Subcutaneous abdominal adipose tissue (tissue), 5 donors: ENCODE results near the gene TENT4B.
"Not testable (repeated sequence)": the region's sequence is repeated elsewhere in the genome, so short reads cannot be mapped to it uniquely, and the experiment has no call there.

Experiments used
- H3K27ac ChIP-seq: one replicate; pipeline ENCODE4 v1.7.0; 2013; ENCODE audit warnings: low read depth, mild to moderate bottlenecking, inconsistent platforms, low read length, moderate library complexity
- H3K27me3 ChIP-seq, 5 donors: one replicate each; pipeline ENCODE4 v1.7.0; 2013; ENCODE audit warnings: low read length in 5 of 5, inconsistent platforms in 1 of 5; ENCODE audit not compliant: control insufficient read depth in 5 of 5, insufficient read depth in 4 of 5
- H3K36me3 ChIP-seq, 5 donors: one replicate each; pipeline ENCODE4 v1.7.0; 2013; ENCODE audit warnings: low read length in 5 of 5; ENCODE audit not compliant: control insufficient read depth in 5 of 5, insufficient read depth in 5 of 5
- H3K4me1 ChIP-seq, 5 donors: one replicate each; pipeline ENCODE4 v1.7.0; 2013; ENCODE audit warnings: low read length in 5 of 5, mild to moderate bottlenecking in 3 of 5, moderate library complexity in 1 of 5; ENCODE audit not compliant: control insufficient read depth in 5 of 5, insufficient read depth in 5 of 5
- H3K4me3 ChIP-seq, 5 donors: one replicate each; pipeline ENCODE4 v1.7.0; 2013; ENCODE audit warnings: low read length in 5 of 5, low read depth in 1 of 5
- H3K9ac ChIP-seq, 5 donors: one replicate each; pipeline ENCODE4 v1.7.0; 2013; ENCODE audit warnings: low read length in 5 of 5, mild to moderate bottlenecking in 4 of 5, moderate library complexity in 3 of 5
- H3K9me3 ChIP-seq, 5 donors: one replicate each; pipeline ENCODE4 v1.7.0; 2013; ENCODE audit warnings: low read length in 5 of 5; ENCODE audit not compliant: control insufficient read depth in 5 of 5
- donor health status: healthy.
- donor health status: healthy.
- donor health status: healthy.
- donor health status: healthy.
- donor health status: healthy.

Gene TENT4B

GRCh38 chr16:50152807-50153595 is at the start of gene TENT4B:
Gene TENT4B, plus strand, starts transcription at chr16:50153306. Its CDS starts 316 bp downstream, at chr16:50153622.
- no peaks in the 10 kb centered on the region for H3K27me3 ChIP-seq
- peak within 1 kb of the TSS; percentile 32 to 94 (median 88) for H3K9ac ChIP-seq
- no peaks in the 10 kb centered on the region for H3K9me3 ChIP-seq
- no peaks in the 10 kb centered on the region for H3K36me3 ChIP-seq
- peak within 1 kb of the TSS; percentile 74 for H3K27ac ChIP-seq
- peaks cover 1 to 37% (median 31%) of the 10 kb centered on the region in 5 donors for H3K4me1 ChIP-seq
- H3K4me3 ChIP-seq, result peak within 1 kb of the TSS; percentile 86 to 91 (median 88)

- peaks cover 44 to 76% (median 60%) of the 10 kb centered on the region in 5 donors for H3K36me3 ChIP-seq
- no peak overlapping the region for H3K27ac ChIP-seq
- no peaks in the 10 kb centered on the region for H3K9me3 ChIP-seq
- H3K27me3 ChIP-seq, result no peaks in the 10 kb centered on the region
- H3K4me1 ChIP-seq, result no peaks in the 10 kb centered on the region
- no peak overlapping the region for H3K4me3 ChIP-seq
- H3K9ac ChIP-seq, result no peak overlapping the region
Observed at GRCh38 chr16:50103764-50104163, 49.3 kb upstream of the TENT4B start.

DNA sequence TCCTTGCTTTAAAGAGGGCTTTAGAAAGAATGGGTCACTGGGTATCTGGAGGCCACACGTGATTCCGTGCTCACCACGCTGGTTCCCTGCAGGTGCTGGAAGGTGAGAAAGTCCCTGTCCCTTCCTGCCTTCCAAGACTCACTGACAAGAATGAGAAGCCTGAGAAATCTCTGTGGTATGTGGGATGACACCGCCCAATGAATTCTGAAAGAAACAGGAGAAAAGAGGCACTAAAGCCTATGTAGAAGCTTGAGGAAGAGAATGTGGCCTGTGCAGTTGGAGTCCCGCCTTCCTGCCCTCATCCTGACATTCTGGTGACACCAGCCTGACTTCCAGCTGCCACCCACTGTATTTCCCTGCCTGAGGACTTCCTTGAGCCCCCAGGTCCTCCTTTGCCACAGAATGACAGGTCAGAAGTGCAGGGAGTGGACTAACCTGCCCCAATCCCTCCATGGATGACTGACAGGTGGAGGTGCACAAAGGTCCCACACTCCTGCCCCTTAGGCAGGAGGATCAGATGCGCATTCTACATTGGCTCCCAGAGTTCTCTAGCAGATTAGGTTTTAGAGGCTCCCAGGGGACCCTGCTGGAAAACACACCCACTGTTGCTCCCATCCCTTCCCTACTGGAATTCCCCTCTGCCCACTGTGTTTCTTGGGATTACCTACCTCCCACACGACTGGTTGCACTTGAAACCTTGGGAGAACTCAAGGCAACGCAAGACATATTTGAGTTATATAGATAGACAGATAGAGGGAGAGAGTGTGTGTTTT is 38.6 kb upstream of the TENT4B start:
- H3K9ac ChIP-seq, result no peak overlapping the region
- H3K36me3 ChIP-seq, result no peaks in the 10 kb centered on the region
- H3K4me3 ChIP-seq, result no peak overlapping the region
- H3K4me1 ChIP-seq, result no peaks in the 10 kb centered on the region
- H3K27ac ChIP-seq, result no peak overlapping the region
- no peaks in the 10 kb centered on the region for H3K9me3 ChIP-seq
- H3K27me3 ChIP-seq, result no peaks in the 10 kb centered on the region

DNA sequence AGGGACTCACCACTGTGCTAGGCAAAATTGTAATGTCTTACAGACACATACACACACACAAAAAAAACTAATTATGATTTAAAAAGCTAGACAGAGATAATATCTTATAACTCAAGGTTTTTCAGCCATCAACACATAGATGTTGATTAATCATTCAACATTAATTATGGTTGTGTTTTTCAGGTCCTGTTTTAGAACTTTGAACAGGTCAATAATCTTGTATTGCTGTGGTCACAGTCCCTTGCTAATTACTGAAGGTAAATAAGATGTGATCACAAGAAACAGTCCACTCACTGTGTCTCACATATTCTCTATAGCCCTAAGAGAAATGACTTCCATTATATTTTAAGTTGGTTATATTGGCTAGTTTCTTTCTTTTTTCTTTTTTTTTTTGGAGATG is 32.4 kb upstream of the TENT4B start:
- Histone ChIP-seq H3K4me1 (no peaks in the 10 kb centered on the region), H3K27me3 (no peaks in the 10 kb centered on the region), H3K27ac (no peak overlapping the region), H3K36me3 (no peaks in the 10 kb centered on the region), H3K9me3 (peaks cover 0 to 2% (median 0%) of the 10 kb centered on the region in 5 donors), H3K9ac (no peak overlapping the region), H3K4me3 (no peak overlapping the region)

DNA sequence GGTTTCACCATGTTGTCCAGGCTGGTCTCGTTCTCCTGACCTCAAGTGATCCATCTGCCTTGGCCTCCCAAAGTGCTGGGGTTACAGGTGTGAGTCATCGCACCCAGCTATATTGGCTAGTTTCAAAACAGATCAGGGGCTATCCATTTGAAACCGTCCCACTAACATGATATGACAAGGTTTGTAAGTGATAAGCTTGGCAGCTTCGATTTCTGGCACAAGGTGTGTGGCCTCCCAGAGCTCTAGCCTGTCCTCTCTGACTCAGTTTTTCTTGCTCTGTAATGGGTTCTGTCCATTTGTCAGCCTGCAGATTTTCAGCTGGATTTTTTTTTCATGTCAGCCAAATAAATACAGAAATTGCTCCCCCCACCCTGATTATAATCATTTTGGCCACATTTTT is 31.8 kb upstream of the TENT4B start:
- peaks cover 0 to 2% (median 0%) of the 10 kb centered on the region in 5 donors for H3K9me3 ChIP-seq
- H3K4me3 ChIP-seq, result no peak overlapping the region
- no peaks in the 10 kb centered on the region for H3K36me3 ChIP-seq
- no peak overlapping the region for H3K27ac ChIP-seq
- H3K4me1 ChIP-seq, result no peaks in the 10 kb centered on the region
- no peaks in the 10 kb centered on the region for H3K27me3 ChIP-seq
- H3K9ac ChIP-seq, result no peak overlapping the region

GRCh38 chr16:50121721-50122445 is 31.2 kb upstream of the TENT4B start:
- no peak overlapping the region for H3K27ac ChIP-seq
- H3K9ac ChIP-seq, result no peak overlapping the region
- no peaks in the 10 kb centered on the region for H3K36me3 ChIP-seq
- no peaks in the 10 kb centered on the region for H3K27me3 ChIP-seq
- H3K4me1 ChIP-seq, result no peaks in the 10 kb centered on the region
- H3K9me3 ChIP-seq, result peaks cover 0 to 2% (median 0%) of the 10 kb centered on the region in 5 donors
- H3K4me3 ChIP-seq, result no peak overlapping the region

DNA sequence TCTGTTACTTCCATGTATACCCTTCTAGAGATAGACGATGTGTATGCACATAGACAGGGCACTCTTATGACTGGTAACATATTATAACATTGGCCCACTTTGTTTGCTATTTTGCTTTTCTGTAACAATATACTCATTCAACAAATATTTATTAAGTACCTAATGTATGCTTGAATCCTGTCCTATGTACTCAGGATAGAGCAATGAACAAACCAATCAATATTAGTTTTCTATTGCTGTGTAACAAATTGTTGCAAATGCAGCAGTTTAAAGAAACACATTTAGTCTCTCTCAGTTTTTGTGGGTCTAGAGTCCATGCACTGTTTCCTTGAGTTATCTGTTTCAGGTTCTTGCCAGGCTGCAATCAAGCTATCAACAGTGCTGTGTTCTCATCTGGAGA is 29.7 kb upstream of the TENT4B start:
- no peaks in the 10 kb centered on the region for H3K4me1 ChIP-seq

GRCh38 chr16:50124769-50125168 is 28.3 kb upstream of the TENT4B start:
- no peak overlapping the region for H3K4me3 ChIP-seq
- no peak overlapping the region for H3K27ac ChIP-seq
- H3K36me3 ChIP-seq, result no peaks in the 10 kb centered on the region
- H3K4me1 ChIP-seq, result no peaks in the 10 kb centered on the region
- H3K9me3 ChIP-seq, result peaks cover 0 to 2% (median 0%) of the 10 kb centered on the region in 5 donors
- no peak overlapping the region for H3K9ac ChIP-seq
- no peaks in the 10 kb centered on the region for H3K27me3 ChIP-seq

More for the DNA sequence above, 29.7 kb upstream of the TENT4B start:
- Histone ChIP-seq H3K9me3 (peaks cover 0 to 2% (median 0%) of the 10 kb centered on the region in 5 donors), H3K27ac (no peak overlapping the region), H3K4me3 (no peak overlapping the region), H3K27me3 (no peaks in the 10 kb centered on the region), H3K36me3 (no peaks in the 10 kb centered on the region), H3K9ac (no peak overlapping the region)

DNA sequence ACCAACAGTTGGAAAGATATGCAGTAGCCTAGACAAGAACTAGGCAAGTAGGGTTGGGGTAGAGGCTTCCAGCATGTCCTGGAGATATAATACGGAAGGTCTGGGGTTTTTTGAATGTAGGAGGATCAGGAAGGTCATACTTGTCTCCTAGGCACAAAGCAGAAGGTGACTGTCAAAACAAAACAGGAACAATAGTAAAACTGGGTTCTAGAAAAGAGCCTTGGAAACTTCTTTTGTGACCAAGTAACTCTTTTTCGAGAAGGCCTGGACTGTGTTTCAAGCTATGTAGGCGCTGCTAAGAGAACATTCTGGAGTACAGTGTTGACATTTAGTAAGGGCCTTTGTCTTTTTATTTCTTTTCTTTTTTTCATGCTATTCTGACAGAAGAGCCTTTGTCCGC is 26.9 kb upstream of the TENT4B start:
- Histone ChIP-seq H3K9ac (no peak overlapping the region), H3K4me3 (no peak overlapping the region), H3K36me3 (no peaks in the 10 kb centered on the region), H3K27me3 (no peaks in the 10 kb centered on the region), H3K9me3 (peaks cover 0 to 2% (median 0%) of the 10 kb centered on the region in 5 donors), H3K27ac (no peak overlapping the region), H3K4me1 (no peaks in the 10 kb centered on the region)

DNA sequence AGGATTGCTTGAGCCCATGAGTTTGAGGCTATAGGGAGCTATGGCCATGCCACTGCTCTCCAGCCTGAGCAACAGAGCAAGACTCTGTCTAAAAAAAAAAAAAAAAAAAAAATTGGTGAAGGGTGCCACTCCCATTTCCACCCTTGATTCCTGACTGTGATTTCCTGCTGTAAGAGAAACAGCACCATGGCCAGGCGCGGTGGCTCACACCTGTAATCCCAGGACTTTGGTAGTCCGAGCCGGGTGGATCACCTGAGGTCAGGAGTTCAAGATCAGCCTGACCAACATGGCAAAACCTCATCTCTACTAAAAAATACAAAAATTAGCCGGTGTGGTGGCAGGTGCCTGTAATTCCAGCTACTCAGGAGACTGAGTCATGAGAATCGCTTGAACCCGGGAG is 20.5 kb upstream of the TENT4B start:
- not testable (repeated sequence) for H3K9ac ChIP-seq, H3K9me3 ChIP-seq, H3K4me1 ChIP-seq, H3K27ac ChIP-seq, H3K36me3 ChIP-seq, H3K27me3 ChIP-seq, H3K4me3 ChIP-seq
